Hepatocyte (in vitro differentiated cells): ENCODE results near the gene PLPPR1.

Source experiments
- CTCF ChIP-seq: fragments of 200-600 bp; sonication (generic); IDR thresholded peaks from 2 replicates; pipeline ENCODE4 v1.5.1; 2016; ENCODE audit warnings: antibody characterized with exemption, mild to moderate bottlenecking; ENCODE audit not compliant: poor library complexity
- EZH2phosphoT487 ChIP-seq: fragments of 200-600 bp; sonication (generic); IDR thresholded peaks from one replicate; pipeline ENCODE4 v1.6.1; 2018; ENCODE audit warnings: antibody characterized with exemption, mild to moderate bottlenecking, low read depth, moderate library complexity; ENCODE audit not compliant: unreplicated experiment, severe bottlenecking

DNA sequence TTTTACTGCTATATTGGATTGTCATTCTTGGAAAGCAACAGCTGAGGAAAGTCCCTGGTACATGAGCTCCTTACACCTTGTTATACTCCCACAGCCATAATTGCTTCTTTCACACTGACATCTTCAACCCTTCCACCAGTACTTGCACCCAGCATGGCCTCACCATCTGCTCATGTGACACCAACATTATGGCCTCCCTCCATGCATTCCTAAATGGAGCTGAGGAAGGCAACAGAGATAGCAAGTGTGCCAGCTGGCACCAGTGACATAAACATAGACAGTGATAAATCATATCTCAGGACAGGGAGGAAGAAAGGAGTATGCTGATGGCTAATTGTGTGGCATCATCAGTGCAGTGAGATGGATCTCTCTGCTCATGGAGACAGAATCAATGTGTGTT, 236.7 kb downstream of the PLPPR1 start:
- TF ChIP-seq CTCF (no peak), EZH2phosphoT487 (no peak)
